ENCODE measurements around the gene S100Z.
"Not testable (repeated sequence)": the region's sequence is repeated elsewhere in the genome, so short reads cannot be mapped to it uniquely, and the experiment has no call there.

The S100Z gene

GRCh38 chr5:76850543-76851145 is 830 bp downstream of the S100Z start:
- no peak overlapping the region for H3K4me3 ChIP-seq (replicated peaks; ENCODE audit: low read depth, low read length)
- TF ChIP-seq CTCF (IDR thresholded peaks at IDR 0.05; ENCODE audit: low read depth, low read length, missing control alignments): no peak
- DNase-seq (ENCODE audit: extremely low read depth, low read depth): no peak

DNA sequence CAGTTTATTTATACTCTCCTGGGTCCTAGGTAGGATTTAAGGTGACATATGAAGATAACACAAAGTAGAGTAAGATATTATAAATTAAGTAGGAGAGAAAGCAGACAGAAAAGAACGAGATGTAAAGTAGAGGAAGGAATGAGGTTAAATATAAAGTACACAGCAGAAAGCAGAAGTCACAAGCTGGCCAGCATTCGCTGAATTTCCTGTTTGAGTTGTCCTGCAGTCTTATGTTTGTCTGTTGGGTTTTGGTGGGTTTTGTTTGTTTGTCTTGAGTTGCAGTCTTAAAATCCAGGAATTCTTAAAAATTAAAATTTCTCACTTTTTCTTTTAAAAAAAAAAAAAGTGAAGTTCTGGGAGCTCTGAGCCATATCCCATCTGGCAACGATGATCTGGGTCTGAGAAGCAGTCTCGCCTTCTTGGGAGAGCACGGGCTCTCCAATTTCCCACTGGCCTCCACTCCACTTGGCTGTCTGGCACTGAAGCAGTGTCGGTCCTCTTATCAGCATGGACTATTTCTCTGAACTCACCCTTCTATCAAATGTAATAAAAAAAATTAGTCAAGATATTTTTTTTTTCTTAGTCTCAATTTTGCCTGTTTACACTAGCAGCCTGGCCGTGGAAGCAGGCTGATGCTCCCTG is 2.0 kb downstream of the S100Z start:
- DNase-seq (ENCODE audit: extremely low read depth, low read depth): no peak
- TF ChIP-seq CTCF (IDR thresholded peaks at IDR 0.05; ENCODE audit: low read depth, low read length, missing control alignments): no peak
- H3K4me3 ChIP-seq (replicated peaks; ENCODE audit: low read depth, low read length): no peak overlapping the region

- DNase-seq (ENCODE audit: extremely low read depth, low read depth): no peak
- H3K4me3 ChIP-seq (replicated peaks; ENCODE audit: low read depth, low read length): no peak overlapping the region
- no peak for TF ChIP-seq CTCF (IDR thresholded peaks at IDR 0.05; ENCODE audit: low read depth, low read length, missing control alignments)
Measured at GRCh38 chr5:76852772-76853171, 3.0 kb downstream of the S100Z start.

GRCh38 chr5:76853741-76854140 is 3.9 kb downstream of the S100Z start:
- not testable (repeated sequence) for DNase-seq (ENCODE audit: extremely low read depth, low read depth); H3K4me3 ChIP-seq (replicated peaks; ENCODE audit: low read depth, low read length)

GRCh38 chr5:76854644-76855043 is 4.8 kb downstream of the S100Z start:
- no peak for DNase-seq (ENCODE audit: extremely low read depth, low read depth)
- no peak for TF ChIP-seq CTCF (IDR thresholded peaks at IDR 0.05; ENCODE audit: low read depth, low read length, missing control alignments)
- H3K4me3 ChIP-seq (replicated peaks; ENCODE audit: low read depth, low read length): no peak overlapping the region

DNA sequence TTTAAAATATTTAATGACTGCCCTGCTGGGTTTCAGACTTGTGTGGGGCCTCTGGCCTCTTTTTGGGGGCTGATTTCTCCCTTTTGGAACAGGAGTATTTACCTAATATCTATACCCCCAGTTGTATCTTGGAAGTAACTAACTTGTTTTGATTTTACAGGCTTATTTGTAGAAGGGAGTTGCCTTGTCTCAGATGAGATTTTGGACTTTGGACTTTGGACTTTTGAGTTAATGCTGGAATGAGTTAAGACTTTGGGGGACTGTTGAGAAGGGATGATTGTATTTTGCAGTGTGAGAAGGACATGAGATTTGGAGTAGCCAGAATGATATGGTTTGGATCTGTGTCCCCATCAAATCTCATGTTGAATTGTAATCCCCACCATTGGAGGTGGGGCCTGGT is 5.7 kb downstream of the S100Z start:
- not testable (repeated sequence) for H3K4me3 ChIP-seq (replicated peaks; ENCODE audit: low read depth, low read length)

DNA sequence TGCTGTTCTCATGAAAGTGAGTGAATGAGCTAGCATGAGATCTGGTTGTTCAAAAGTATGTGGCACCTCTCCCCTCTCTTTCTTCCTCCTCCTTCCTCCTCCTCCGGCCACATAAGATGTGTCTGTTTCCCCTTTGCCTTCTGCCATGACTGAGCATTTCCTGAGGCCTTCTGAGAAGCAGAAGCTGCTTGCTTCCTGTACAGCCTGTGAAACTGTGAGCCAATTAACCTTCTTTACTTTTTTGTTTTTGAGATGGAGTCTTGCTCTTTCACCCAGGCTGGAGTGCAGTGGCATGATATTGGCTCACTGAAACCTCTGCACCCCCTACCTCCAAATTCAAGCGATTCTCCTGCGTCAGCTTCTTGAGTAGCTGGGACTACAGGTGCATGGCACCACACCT is 6.1 kb downstream of the S100Z start:
- H3K4me3 ChIP-seq (replicated peaks; ENCODE audit: low read depth, low read length): no peak overlapping the region
- no peak for TF ChIP-seq CTCF (IDR thresholded peaks at IDR 0.05; ENCODE audit: low read depth, low read length, missing control alignments)
- DNase-seq (ENCODE audit: extremely low read depth, low read depth): no peak

More for the DNA sequence above, 5.7 kb downstream of the S100Z start:
- DNase-seq (ENCODE audit: extremely low read depth, low read depth): not testable (repeated sequence)

- not testable (repeated sequence) for DNase-seq (ENCODE audit: extremely low read depth, low read depth); H3K4me3 ChIP-seq (replicated peaks; ENCODE audit: low read depth, low read length)
Measured at GRCh38 chr5:76856800-76857199, 7.0 kb downstream of the S100Z start.
